HG02870 (cell line): ENCODE data around the gene MYH6.
"Not testable (repeated sequence)": the region's sequence is repeated elsewhere in the genome, so short reads cannot be mapped to it uniquely, and the experiment has no call there.

ENCODE experiments used
- ATAC-seq: cut with Tn5 transposase; IDR thresholded peaks from one replicate; pipeline ENCODE4 v1.9.1; 2021; ENCODE audit warnings: mild to moderate bottlenecking, moderate library complexity; ENCODE audit not compliant: unreplicated experiment

The MYH6 gene

GRCh38 chr14:23415821-23416778 lies 8.0 kb upstream of the MYH6 start:
- no peak for ATAC-seq

GRCh38 chr14:23414906-23415820 lies 7.1 kb upstream of the MYH6 start:
- no peak for ATAC-seq

- ATAC-seq: no peak
These were observed 6.2 kb upstream of the MYH6 start for GRCh38 chr14:23414254-23414653.

GRCh38 chr14:23413681-23414080 lies 5.6 kb upstream of the MYH6 start:
- ATAC-seq: no peak

GRCh38 chr14:23411563-23412525 lies 3.8 kb upstream of the MYH6 start:
- no peak for ATAC-seq

GRCh38 chr14:23409966-23410635 lies 2.0 kb upstream of the MYH6 start:
- no peak for ATAC-seq

- no peak for ATAC-seq
These were observed 1.4 kb upstream of the MYH6 start for GRCh38 chr14:23409475-23409874.

GRCh38 chr14:23408307-23408630 lies 196 bp upstream of the MYH6 start:
- no peak for ATAC-seq

- no peak for ATAC-seq
These were observed 1.2 kb downstream of the MYH6 start for GRCh38 chr14:23406725-23407355.

GRCh38 chr14:23406244-23406643 lies 1.8 kb downstream of the MYH6 start:
- ATAC-seq: no peak

- ATAC-seq: no peak
These were observed 2.5 kb downstream of the MYH6 start for GRCh38 chr14:23405516-23406025.

GRCh38 chr14:23405096-23405495 lies 3.0 kb downstream of the MYH6 start:
- ATAC-seq: no peak

GRCh38 chr14:23404331-23404900 lies 3.7 kb downstream of the MYH6 start:
- no peak for ATAC-seq

GRCh38 chr14:23403908-23404307 lies 4.2 kb downstream of the MYH6 start:
- no peak for ATAC-seq

- no peak for ATAC-seq
These were observed 5.0 kb downstream of the MYH6 start for GRCh38 chr14:23403139-23403438.

GRCh38 chr14:23402296-23403138 lies 5.6 kb downstream of the MYH6 start:
- no peak for ATAC-seq

- no peak for ATAC-seq
These were observed 6.8 kb downstream of the MYH6 start for GRCh38 chr14:23401291-23401690.

- ATAC-seq: not testable (repeated sequence)
These were observed 7.5 kb downstream of the MYH6 start for GRCh38 chr14:23400496-23401149.
